COLO668 (cell line): ENCODE measurements around the gene STAG1.
"Not testable (repeated sequence)": the region's sequence is repeated elsewhere in the genome, so short reads cannot be mapped to it uniquely, and the experiment has no call there.

ENCODE experiments used
- DNase-seq: peaks from one replicate; lab custom pipeline; 2025; ENCODE audit not compliant: unreplicated experiment; lab: John Stamatoyannopoulos, UW

STAG1 gene

DNA sequence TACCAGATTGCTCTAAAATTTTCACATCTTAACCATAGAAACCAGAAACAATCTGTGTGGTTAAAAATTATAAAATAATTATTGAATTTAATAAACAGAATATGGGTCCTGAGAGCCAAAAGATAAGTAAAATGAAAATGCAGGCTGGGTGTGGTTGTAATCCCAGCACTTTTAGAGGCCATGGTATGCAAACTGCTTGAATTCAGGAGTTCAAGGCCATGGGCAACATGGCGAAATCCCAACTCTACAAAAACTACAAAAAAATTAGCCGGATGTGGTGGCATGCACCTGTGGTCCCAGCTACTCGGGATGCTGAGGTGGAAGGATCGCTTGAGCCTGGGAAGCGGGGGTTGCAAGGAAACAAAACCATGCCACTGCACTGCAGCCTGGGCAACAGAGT, 236.1 kb downstream of the STAG1 start:
- DNase-seq: no peak

DNA sequence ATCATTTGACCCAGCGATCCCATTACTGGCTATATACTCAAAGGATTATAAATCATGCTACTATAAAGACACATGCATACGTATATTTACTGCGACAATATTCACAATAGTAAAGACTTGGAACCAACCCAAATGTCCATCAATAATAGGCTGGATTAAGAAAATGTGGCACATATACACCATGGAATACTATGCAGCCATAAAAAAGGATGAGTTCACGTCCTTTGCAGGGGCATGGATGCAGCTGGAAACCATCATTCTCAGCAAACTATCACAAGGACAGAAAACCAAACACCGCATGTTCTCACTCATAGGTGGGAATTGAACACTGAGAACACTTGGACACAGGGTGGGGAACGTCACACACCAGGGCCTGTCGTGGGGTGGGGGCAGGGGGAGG, 237.6 kb downstream of the STAG1 start:
- DNase-seq: not testable (repeated sequence)

DNA sequence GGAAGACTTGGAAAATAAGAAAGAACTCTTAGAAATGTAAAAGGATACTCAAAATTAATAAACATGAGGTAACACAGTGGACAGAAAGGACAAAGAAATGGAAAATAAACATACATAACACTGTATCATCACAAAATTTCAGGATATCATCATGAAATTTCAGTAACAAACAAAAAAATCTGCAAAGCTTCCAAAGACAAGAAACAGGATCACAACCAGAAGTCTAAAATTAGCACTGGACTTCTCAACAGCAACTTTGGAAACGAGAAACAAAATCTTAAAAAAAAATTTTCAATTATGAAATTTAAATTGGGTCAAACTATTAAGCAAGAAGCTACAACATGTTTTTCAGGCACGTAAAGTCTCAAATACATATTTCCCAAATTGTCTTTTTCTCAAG, 238.8 kb downstream of the STAG1 start:
- DNase-seq: no peak

DNA sequence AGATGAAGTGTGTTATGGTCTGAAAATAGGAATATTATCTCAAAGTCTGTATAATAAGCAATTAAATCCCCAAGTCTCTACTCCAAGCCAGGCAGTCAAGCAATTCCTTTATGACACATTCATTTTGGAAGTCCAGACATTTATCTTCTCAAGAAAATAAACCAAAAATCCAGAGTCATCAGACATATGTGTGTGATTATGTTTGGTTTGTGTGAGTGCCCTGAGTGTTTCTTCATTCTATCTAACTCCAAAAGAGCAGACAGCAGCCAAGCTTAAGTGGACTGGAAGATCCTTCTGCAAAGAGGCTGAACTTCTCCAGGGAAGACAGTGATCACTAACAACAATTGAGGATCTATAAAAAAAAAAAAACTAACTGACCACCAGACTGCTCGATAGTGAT, 239.8 kb downstream of the STAG1 start:
- no peak for DNase-seq

DNA sequence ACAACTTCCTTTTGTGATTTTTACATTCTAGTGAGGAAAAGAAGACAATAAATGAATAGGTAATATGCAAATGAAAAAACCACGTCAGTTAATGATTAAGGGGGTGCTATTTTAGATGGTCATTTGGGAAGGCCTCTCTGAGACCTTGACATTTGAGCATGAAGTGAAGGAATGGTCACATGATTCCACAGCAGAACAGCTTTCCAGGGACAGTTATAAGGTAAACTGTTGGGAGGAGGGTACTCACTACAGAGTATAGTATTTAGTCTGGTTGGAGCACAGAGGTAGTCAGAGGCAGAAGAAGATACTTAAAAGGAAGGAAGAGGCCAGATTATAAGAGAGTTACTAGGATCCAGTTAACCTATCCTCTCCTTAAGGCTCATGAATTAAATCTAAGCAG, 246.5 kb downstream of the STAG1 start:
- DNase-seq: no peak

DNA sequence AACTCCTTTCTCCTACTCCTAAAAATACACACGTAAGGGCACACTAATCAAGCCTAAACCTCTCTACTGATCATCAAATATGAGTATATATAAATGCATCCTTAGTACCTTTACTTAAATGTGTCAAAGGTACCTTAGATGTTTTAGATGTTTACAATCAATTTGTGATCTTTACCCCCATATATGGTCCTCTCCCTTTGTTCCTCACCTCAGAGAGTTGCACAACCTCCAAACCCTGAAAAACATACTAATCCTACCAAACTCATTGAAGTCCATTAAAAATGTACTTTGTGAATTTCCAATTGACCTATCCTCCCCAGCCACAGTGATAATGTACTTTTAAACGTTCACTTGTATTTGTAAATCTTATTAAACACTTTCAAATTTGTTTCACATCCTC, 249.1 kb downstream of the STAG1 start:
- DNase-seq: no peak

DNA sequence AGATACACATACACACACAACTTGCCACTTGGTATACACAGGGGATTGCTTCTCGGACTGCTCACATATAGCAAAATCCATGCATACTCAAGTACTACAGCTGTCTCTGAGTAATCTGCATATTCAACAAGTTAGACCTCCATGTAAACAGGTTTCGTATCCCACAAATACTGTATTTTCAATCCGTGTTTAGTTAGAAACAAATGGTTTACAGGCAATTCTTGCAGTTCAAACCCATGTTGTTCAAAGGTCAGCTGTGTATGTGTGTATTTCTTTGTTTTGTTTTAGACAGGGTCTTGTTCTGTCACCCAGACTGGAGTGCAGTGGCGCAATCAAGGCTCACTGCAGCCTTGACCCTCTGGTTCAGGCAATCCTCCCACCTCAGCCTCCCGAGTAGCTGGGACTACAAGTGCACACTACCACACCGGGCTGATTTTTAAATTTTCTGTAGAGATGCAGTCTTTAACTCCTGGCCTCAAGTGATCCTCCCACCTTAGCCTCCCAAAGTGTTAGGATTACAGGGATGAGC, 253.2 kb downstream of the STAG1 start:
- DNase-seq: no peak

DNA sequence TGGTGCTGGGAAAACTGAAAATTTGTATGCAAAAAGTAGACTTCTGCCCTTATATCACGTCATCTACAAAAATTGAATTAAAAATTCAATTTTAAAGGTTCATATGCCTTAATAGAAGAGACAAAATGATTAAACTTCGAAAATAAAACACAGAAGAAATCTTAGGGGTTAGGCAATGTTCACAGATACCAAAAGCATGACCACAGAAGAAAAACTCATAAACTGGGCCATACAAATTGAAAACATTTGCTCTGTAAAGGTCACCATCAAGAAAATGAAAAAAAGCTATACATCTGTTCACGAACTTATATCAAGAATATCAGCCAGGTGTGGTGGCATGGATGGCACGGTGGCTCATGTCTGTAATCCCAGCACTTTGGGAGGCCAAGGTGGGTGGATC, 257.0 kb downstream of the STAG1 start:
- DNase-seq: no peak

DNA sequence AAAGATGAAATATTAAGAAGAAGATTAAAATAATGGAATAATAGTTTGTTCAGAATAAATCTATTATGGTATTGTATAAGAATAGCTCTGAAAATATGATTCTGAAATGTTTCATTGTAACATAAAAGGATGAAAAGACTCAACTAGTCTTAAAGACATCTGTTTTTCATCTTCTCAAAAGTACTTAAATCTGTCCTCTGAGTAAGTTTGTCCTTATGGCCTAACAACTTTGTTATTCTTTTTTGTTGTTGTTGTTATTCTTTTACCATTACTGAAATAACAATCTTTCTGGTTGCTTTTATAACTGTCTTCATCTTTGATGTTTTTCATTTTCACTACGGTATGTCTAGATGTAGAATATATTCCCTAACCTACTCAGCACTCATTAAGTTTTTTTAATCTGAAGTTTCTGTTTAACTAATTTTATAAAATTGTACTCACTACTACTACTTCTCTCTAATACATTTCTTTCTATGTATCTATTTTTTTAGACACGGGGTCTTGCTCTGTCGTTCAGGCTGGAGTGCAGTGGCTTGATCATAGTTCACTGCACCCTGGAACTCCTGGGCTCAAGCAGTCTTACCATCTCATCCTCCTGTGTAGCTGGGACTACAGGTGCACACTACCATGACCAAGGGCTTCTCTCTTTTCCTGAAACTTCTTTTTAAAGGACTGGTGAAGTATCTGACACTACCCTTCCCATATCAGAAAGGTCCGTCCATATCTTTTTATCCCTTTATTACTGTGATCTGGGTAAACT, 261.4 kb downstream of the STAG1 start:
- no peak for DNase-seq

DNA sequence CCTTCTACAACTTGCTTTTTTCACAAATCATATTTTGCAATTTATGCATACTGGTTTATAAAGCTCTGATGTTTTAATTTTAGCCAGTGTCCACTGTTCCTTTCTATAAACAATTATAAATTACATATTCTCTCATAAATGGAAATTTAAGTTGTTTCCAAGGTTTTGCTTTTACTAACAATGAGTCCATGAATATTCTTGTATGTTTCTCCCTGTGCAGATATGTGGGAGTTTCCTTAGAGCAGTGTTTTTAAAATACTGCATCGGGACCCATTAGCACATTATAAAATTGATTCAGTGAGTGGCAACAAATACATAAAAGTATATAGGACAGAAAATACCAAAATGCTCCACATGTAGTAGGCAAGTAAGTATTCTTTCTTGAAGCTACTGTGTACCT, 266.4 kb downstream of the STAG1 start:
- DNase-seq: no peak

DNA sequence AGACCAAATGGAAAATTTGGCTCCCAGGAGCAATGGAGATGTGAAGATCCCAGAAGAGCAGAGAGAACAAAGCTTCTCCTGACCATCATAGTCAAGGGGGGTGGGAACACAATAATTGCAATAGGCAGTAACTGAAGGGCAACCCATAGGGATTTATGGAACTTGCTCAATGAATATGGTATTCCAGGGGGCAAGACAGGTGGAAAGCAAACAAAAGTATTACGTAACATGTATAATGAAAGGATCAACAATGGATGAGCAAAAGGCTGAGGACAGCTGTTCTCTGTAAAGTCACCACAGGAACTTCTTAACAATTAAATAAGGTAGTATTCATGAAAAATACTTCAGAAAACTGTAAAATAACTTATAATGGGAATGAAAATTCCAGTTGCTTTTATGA, 275.9 kb downstream of the STAG1 start:
- no peak for DNase-seq

DNA sequence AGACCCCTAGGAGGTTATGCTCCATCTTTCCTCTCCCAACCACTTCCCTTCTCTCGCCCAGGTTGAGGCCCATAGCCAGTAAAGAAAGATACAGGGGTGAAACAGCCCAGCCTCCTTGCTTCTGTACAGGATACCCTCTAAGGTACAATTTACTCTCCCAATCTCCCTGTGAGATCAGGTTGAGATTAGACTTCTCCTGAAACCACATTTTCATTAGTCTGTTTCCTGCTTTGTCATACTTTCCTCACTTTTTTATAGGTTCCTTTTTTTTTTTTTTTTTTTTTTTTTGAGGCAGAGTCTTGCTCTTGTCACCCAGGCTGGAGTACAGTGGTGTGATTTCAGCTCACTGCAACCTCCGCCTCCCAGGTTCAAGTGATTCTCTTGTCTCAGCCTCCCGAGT, 277.3 kb downstream of the STAG1 start:
- not testable (repeated sequence) for DNase-seq

DNA sequence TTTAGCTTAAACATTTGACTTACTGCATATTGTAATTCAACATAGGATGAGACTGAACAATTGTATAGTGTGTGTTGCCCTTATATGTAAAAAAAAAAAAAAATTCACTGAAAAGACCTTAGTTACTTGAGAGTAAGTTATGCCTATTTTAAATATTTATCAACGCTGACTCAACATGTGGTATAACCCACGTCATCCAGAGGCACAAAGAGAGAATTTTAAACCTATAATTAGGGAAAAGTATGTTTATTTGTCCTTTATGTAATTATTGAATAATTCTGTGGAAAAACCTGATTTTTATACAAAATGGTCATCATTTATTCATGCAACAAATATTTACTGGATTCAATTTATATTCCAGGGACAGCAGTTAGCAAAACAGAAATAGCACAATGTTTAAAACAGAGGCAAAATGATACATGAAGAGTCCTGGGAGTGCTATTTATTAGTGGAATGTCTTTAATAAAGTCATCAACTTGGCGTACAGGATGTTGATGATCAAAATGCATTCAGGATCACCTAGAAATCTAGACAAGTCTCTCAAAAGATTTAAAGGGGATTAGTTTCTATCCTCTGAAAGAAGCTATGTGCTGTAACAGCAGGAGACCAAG, 278.4 kb downstream of the STAG1 start:
- DNase-seq: no peak

DNA sequence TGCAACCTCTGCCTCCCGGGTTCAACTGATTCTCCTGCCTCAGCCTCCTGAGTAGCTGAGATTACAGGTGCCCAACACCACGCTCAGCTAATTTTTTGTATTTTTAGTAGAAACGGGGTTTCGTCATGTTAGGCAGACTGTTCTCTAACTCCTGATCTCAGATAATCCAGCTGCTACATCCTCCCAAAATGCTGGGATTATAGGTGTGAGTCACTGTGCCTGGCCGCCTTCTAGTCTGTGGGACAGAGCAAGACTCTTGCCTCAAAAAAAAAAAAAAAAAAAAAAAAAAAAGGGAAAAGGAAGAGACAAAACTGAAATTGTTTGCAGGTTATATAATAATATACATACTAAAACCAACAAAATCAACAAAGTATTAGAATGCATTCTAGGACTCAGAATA, 286.9 kb downstream of the STAG1 start:
- DNase-seq: no peak

DNA sequence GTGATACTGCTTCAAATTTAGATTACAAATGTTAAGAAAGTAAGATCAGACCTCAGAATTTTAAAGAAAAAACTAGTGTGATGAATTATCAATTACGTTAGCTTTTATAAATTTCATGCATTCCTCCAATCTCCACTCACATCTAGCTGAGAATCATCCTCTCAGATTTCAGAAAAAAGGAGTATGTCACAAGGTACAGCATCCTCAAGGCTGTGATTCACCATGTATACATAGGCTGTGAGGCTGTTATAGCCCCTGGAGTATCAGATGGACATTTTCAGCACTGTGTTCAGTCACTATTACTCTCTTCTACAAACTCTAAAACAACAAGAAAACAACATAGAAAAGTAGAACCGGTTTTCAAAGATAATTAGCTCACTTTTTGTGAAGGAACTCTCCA, 287.7 kb downstream of the STAG1 start:
- no peak for DNase-seq

DNA sequence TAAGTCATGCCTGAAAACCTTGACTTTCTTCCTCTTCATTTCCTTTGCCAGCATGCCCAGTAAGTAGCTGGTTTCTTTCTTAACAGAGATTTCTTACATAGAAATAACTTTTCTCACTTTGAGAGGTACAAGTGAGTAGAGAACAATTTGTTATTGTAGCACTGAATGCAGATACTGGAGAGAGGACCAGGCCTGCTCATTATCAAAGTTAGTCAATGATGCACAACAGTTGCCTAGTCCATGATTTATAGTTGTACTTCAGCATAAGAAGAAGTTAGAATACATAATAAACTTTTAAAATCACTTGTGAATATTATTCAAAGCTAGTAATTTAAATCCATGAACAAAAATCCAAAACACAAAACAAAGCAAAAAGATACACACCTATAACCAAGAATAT, 289.0 kb downstream of the STAG1 start:
- no peak for DNase-seq

DNA sequence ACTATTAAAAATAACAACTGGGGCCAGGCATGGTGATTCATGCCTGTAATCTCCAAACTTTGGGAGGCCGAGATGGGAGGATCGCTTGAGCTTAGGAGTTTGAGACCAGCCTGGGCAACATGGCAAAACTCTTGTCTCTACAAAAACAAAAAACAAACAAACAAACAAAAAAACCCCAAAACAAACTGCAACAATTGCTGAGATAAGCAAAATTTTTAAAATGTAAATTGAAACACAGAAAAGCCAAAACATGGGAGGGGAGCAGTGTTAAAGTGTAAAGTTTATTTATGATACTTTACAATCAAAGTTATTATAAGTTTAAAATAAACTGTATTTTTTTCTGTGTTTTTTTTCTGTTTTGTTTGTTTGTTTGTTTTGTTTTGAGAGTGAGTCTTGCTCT, 294.4 kb downstream of the STAG1 start:
- DNase-seq: no peak

DNA sequence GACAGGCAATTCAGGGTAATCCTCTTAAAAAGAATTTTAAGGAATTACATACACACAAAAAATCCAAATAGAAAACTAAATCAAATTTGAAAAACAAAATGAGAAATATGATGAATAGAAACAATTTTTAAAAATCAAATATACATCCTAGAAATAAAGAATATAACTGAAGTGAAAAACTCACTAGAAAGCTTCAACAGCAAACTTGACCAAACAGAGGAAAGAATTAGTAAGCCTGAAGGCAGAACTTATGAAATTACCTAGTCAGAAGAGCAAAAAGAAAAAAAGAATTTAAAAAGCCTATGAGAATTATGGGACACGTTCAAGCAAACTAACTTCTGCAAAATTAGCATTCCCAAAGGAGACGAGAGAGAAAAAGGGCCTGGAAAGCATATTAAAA, 296.0 kb downstream of the STAG1 start:
- DNase-seq: no peak

DNA sequence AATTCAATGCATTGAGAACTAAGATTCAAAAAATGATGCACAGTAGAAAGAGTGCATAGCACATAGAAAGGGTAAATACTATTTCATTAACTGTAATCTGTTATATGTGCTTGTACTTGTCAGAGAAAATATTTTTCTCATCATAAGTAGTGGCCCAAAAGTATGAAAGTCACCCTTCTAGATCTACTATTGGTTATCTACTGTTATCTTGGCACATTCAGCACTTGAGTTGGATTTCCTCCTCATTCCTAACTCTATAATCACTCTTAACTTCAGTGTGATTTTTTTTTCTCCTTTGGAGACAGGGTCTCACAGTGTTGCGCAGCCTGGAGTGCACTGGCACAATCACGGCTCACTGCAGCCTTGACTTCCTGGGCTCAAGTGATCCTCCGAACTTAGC, 307.6 kb downstream of the STAG1 start:
- DNase-seq: no peak

DNA sequence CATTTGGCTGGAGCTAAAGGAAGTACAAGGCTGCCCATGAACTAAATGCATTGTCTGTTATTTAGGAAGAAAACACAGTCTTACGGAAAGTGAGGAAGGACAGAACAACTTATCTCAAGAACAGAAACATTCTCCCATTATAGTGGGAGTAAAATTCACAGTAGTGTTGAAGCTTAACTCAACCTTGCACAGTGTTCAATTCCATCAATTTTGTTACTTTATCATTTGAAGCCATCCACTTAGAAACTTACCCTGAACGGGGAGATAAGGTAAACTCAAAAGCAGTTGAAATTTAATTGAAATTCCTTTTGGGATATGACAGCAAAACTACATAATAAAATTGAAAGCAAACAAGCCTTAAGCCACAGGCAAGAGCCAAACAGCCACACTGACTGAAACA, 315.1 kb downstream of the STAG1 start:
- DNase-seq: no peak

DNA sequence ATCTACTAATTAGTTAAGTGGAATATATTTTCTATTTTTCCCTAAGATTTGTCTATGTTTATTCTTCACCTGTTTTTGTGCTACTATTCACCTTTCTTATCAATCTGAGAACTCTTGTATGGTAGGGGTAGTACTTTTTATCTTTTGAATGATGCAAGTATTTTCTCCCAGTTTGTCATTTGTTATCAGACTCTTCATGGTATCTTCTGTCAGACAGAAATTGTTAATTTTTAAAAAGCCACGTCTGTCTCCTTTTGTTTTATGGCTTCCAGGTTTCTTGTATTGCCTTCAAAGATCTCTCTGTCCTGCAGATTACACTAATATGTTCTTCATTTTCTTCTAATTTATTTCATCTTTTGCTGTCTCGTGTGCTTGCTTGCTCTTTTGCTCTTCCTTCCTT, 317.7 kb downstream of the STAG1 start:
- no peak for DNase-seq

DNA sequence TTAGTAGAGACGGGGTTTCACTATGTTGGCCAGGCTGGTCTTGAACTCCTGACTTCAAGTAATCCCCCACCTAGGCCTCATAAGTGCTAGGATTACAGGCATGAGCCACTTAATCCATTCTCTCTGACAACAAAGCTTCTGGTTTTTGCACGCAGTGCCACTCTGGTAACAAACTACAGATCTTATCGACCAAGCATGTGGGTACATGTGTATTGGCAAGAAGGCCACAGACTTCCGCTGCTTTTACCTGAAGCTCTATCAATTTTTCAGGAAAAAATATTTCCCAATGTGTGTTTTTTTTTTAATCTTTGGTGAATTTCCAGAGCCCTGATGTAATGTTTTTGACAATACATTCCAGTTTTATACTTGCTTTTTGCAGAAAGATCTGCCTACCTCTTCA, 319.5 kb downstream of the STAG1 start:
- DNase-seq: no peak

DNA sequence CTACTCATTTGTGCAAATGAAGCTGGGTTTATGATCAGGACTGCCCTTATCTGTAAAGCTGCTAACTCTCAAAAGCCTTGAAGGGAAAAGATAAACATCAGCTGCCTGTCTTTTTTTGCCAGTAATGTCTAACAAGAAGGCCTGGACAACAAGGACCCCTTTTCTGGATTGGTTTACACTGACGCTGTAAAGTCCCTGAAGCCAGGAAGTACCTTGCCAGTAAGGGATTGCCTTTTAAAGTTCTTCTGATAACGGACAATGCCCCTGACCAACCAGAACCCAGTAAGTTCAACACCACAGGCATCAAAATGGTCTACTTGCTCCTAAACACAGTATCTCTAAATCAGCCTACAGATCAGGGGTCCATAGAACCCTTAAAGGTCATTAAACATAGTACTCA, 324.0 kb downstream of the STAG1 start:
- no peak for DNase-seq
